Endodermal cell (in vitro differentiated cells): ENCODE data around the gene CCDC83. TPM values are rescaled to one million over a fixed set of nuclear protein-coding genes. Genes with fewer than 3 reads are reported as not detected.
"Not testable (repeated sequence)": the region's sequence is repeated elsewhere in the genome, so short reads cannot be mapped to it uniquely, and the experiment has no call there.

Experiments used
- DNase-seq: peaks from one replicate; pipeline ENCODE4 v3.0.0-alpha.2; 2017
- H3K27ac ChIP-seq: 2 replicates; pipeline ENCODE4 v1.5.1; 2013; ENCODE audit warnings: mild to moderate bottlenecking, low read depth, low read length, moderate library complexity
- H3K27me3 ChIP-seq: 2 replicates; pipeline ENCODE4 v1.6.1; 2013; ENCODE audit warnings: mild to moderate bottlenecking, low read length, moderate library complexity; ENCODE audit not compliant: insufficient read depth, control insufficient read depth, poor library complexity, severe bottlenecking
- H3K36me3 ChIP-seq: 2 replicates; pipeline ENCODE4 v1.7.0; 2013; ENCODE audit warnings: mild to moderate bottlenecking, low read length, moderate library complexity; ENCODE audit not compliant: control insufficient read depth, insufficient read depth
- H3K4me1 ChIP-seq: one replicate; pipeline ENCODE4 v1.7.0; 2013; ENCODE audit warnings: low read length; ENCODE audit not compliant: control insufficient read depth, insufficient read depth
- H3K4me3 ChIP-seq: 2 replicates; pipeline ENCODE4 v1.5.1; 2013; ENCODE audit warnings: mild to moderate bottlenecking, low read length, moderate library complexity
- H3K9ac ChIP-seq: 2 replicates; pipeline ENCODE4 v1.6.1; 2013; ENCODE audit warnings: mild to moderate bottlenecking, low read length, moderate library complexity; ENCODE audit not compliant: poor library complexity, severe bottlenecking; ENCODE audit errors: extremely low read depth
- H3K9me3 ChIP-seq: 2 replicates; pipeline ENCODE4 v1.6.1; 2013; ENCODE audit warnings: mild to moderate bottlenecking, low read length, moderate library complexity; ENCODE audit not compliant: control insufficient read depth
- H3K27ac Mint-ChIP-seq: 2 replicates; pipeline ENCODE4 v1.8.0; 2020; ENCODE audit warnings: mixed read lengths
- H3K27me3 Mint-ChIP-seq: 2 replicates; pipeline ENCODE4 v1.8.0; 2021; ENCODE audit warnings: mild to moderate bottlenecking, mixed read lengths; ENCODE audit not compliant: insufficient read depth
- H3K36me3 Mint-ChIP-seq: 2 replicates; pipeline ENCODE4 v1.8.0; 2020; ENCODE audit warnings: low read depth, mixed read lengths
- H3K4me1 Mint-ChIP-seq: 2 replicates; pipeline ENCODE4 v1.8.0; 2020; ENCODE audit warnings: mixed read lengths
- H3K4me3 Mint-ChIP-seq: 2 replicates; pipeline ENCODE4 v1.8.0; 2020; ENCODE audit warnings: mild to moderate bottlenecking, moderate library complexity, mixed read lengths
- H3K9me3 Mint-ChIP-seq: 2 replicates; pipeline ENCODE4 v1.8.0; 2020; ENCODE audit warnings: mild to moderate bottlenecking, mixed read lengths
- WGBS, 2 experiments: methylation state at CpG; one replicate each; pipeline versions ENCODE4 v1.1.5 to v1.1.7; 2013; ENCODE audit warnings: missing lambda C conversion rate in 2 of 2, mixed read lengths in 1 of 2; ENCODE audit not compliant: insufficient coverage in 1 of 2, insufficient read length in 1 of 2; 5-methylcytosine and 5-hydroxymethylcytosine counted together
- total RNA-seq, 2 donors: library from RNA; stranded (reverse); fragmentation: NEBNext Ultra II Directional in 1 of 2; extraction: Animal tissue kit (Norgen Biotek cat#: 25700) in 1 of 2; gene quantifications; 2 replicates in 1 of 2; 3 replicates in 1 of 2; pipeline ENCODE4 v1.2.1, GENCODE V29; 2021
- TF ChIP-seq, protein P1 (sequence below): fragments of 200-600 bp; sonication (generic); conservative IDR thresholded peaks from 2 replicates; pipeline ENCODE4 v1.5.0; 2021; ENCODE audit warnings: antibody characterized with exemption, mild to moderate bottlenecking

CCDC83 gene
- total RNA-seq, 2 donors from 2014 or later: not detected

DNA sequence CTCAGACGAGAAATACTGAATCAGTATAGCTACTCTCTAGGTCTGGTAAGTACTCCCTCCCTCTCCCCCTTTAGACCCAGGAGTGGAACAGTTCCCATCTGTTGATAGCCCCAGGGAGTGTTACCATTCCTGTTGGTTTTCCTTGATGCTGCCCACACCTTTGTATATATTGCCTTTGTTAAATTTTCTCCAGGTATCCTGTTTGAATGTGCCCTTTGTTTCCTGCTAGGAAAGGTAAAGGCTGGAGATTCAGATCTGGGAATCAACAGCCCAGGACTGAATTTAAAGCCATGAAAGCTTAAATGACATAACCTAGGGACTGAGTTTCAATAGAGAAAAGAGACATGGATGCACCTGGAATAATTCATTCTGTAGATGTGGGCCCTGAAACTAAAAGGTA is 68.3 kb downstream of the CCDC83 start:
- TF ChIP-seq, protein P1, sequence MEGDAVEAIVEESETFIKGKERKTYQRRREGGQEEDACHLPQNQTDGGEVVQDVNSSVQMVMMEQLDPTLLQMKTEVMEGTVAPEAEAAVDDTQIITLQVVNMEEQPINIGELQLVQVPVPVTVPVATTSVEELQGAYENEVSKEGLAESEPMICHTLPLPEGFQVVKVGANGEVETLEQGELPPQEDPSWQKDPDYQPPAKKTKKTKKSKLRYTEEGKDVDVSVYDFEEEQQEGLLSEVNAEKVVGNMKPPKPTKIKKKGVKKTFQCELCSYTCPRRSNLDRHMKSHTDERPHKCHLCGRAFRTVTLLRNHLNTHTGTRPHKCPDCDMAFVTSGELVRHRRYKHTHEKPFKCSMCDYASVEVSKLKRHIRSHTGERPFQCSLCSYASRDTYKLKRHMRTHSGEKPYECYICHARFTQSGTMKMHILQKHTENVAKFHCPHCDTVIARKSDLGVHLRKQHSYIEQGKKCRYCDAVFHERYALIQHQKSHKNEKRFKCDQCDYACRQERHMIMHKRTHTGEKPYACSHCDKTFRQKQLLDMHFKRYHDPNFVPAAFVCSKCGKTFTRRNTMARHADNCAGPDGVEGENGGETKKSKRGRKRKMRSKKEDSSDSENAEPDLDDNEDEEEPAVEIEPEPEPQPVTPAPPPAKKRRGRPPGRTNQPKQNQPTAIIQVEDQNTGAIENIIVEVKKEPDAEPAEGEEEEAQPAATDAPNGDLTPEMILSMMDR: no peak

GRCh38 chr11:85926653-85927214 is 71.6 kb downstream of the CCDC83 start:
- H3K9ac ChIP-seq, H3K4me1 ChIP-seq, H3K36me3 ChIP-seq, H3K36me3 Mint-ChIP-seq, H3K27me3 ChIP-seq, H3K27ac Mint-ChIP-seq, H3K4me1 Mint-ChIP-seq, H3K4me3 Mint-ChIP-seq, H3K27ac ChIP-seq, DNase-seq, H3K9me3 ChIP-seq, H3K4me3 ChIP-seq: not testable (repeated sequence)
- 71% methylated on average over 1 of the region's 2 CpGs; no CpG with 5 or more reads in 1 of the 2 experiments for WGBS, 2 experiments
- Mint-ChIP-seq H3K27me3 (peaks cover 63% of the 10 kb centered on the region), H3K9me3 (peaks cover 21% of the 10 kb centered on the region)

More for the DNA sequence above, 68.3 kb downstream of the CCDC83 start:
- no peaks in the 10 kb centered on the region for H3K9me3 ChIP-seq
- H3K4me3 ChIP-seq: no peak overlapping the region
- no peak overlapping the region for H3K27ac ChIP-seq
- no peak overlapping the region for H3K9ac ChIP-seq
- no peaks in the 10 kb centered on the region for H3K9me3 Mint-ChIP-seq
- H3K27ac Mint-ChIP-seq: no peak overlapping the region
- peaks cover 9% of the 10 kb centered on the region for H3K4me1 Mint-ChIP-seq
- peaks cover 35% of the 10 kb centered on the region for H3K27me3 Mint-ChIP-seq
- H3K36me3 ChIP-seq: no peaks in the 10 kb centered on the region
- H3K4me1 ChIP-seq: no peaks in the 10 kb centered on the region
- H3K27me3 ChIP-seq: no peaks in the 10 kb centered on the region
- no peaks in the 10 kb centered on the region for H3K36me3 Mint-ChIP-seq
- no peak for DNase-seq
- no peak overlapping the region for H3K4me3 Mint-ChIP-seq
- 80 to 90% methylated on average over 1 of the region's 1 CpG for WGBS, 2 experiments

- Histone ChIP-seq H3K9ac (no peak overlapping the region), H3K27me3 (no peaks in the 10 kb centered on the region), H3K27ac (no peak overlapping the region), H3K9me3 (peaks cover 7% of the 10 kb centered on the region), H3K4me1 (no peaks in the 10 kb centered on the region), H3K36me3 (no peaks in the 10 kb centered on the region), H3K4me3 (no peak overlapping the region)
- peaks cover 38% of the 10 kb centered on the region for H3K9me3 Mint-ChIP-seq
- WGBS, 2 experiments: 93 to 95% methylated on average over 7 to 10 of the region's 11 CpGs
- no peak overlapping the region for H3K4me3 Mint-ChIP-seq
- H3K27me3 Mint-ChIP-seq: peaks cover 85% of the 10 kb centered on the region
- peaks cover 2% of the 10 kb centered on the region for H3K36me3 Mint-ChIP-seq
- H3K27ac Mint-ChIP-seq: no peak overlapping the region
- TF ChIP-seq, protein P1: no peak
- no peak for DNase-seq
- H3K4me1 Mint-ChIP-seq: no peaks in the 10 kb centered on the region
Observed at GRCh38 chr11:85930879-85931366, 75.7 kb downstream of the CCDC83 start.
